Retinal pigment epithelial cell (primary cell): ENCODE measurements around the gene POLR1A.

Source experiments
- DNase-seq: peaks from one replicate; pipeline ENCODE4 v3.0.0-alpha.2; 2010; ENCODE audit warnings: low read depth
- H3K4me3 ChIP-seq: 2 replicates; pipeline ENCODE4 v1.5.1; 2011; ENCODE audit warnings: mild to moderate bottlenecking, low read length, control low read depth, moderate library complexity
- TF ChIP-seq, protein P1 (sequence below): conservative IDR thresholded peaks from 2 replicates; pipeline ENCODE4 v1.5.1; 2011; ENCODE audit warnings: low read depth, low read length, control low read depth, inconsistent platforms

POLR1A gene

GRCh38 chr2:86037795-86038192 is 67.9 kb downstream of the POLR1A start:
- DNase-seq, result no peak
- no peak overlapping the region for H3K4me3 ChIP-seq
- TF ChIP-seq, protein P1, sequence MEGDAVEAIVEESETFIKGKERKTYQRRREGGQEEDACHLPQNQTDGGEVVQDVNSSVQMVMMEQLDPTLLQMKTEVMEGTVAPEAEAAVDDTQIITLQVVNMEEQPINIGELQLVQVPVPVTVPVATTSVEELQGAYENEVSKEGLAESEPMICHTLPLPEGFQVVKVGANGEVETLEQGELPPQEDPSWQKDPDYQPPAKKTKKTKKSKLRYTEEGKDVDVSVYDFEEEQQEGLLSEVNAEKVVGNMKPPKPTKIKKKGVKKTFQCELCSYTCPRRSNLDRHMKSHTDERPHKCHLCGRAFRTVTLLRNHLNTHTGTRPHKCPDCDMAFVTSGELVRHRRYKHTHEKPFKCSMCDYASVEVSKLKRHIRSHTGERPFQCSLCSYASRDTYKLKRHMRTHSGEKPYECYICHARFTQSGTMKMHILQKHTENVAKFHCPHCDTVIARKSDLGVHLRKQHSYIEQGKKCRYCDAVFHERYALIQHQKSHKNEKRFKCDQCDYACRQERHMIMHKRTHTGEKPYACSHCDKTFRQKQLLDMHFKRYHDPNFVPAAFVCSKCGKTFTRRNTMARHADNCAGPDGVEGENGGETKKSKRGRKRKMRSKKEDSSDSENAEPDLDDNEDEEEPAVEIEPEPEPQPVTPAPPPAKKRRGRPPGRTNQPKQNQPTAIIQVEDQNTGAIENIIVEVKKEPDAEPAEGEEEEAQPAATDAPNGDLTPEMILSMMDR, result no peak

GRCh38 chr2:86037141-86037794 is 68.4 kb downstream of the POLR1A start:
- TF ChIP-seq, protein P1, result no peak
- no peak overlapping the region for H3K4me3 ChIP-seq
- DNase-seq, result no peak

GRCh38 chr2:86036669-86037138 is 69.0 kb downstream of the POLR1A start:
- DNase-seq, result no peak
- TF ChIP-seq, protein P1, result no peak
- no peak overlapping the region for H3K4me3 ChIP-seq

- DNase-seq, result no peak
- no peak overlapping the region for H3K4me3 ChIP-seq
- TF ChIP-seq, protein P1, result peak; percentile 31
Measured at GRCh38 chr2:86035883-86036668, 69.6 kb downstream of the POLR1A start.

DNA sequence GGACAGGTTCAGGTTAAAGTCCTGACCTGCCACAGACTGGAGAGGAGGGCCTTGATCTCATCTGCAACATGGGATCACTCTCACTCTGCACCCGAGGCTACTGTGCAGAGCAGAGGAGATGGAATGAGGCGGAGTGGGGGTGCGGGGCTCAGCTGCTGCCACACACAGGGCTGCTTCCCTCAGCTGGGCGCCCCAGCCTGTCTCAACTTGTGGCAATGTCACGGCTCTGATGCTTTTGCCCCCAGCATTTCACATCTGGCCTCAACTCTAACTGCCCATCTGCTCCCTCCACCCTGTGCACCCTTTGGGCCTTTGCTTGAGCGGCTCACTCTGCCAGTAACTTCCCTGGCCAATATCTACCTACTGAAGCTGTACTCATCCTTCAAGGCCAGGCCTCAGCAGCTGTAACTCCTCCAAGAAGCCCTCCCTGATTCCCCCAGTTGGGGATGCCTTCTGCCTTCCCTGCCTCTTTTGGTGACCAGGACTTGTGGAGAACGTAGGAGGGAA is 70.3 kb downstream of the POLR1A start:
- no peak overlapping the region for H3K4me3 ChIP-seq
- no peak for DNase-seq
- TF ChIP-seq, protein P1, result no peak

DNA sequence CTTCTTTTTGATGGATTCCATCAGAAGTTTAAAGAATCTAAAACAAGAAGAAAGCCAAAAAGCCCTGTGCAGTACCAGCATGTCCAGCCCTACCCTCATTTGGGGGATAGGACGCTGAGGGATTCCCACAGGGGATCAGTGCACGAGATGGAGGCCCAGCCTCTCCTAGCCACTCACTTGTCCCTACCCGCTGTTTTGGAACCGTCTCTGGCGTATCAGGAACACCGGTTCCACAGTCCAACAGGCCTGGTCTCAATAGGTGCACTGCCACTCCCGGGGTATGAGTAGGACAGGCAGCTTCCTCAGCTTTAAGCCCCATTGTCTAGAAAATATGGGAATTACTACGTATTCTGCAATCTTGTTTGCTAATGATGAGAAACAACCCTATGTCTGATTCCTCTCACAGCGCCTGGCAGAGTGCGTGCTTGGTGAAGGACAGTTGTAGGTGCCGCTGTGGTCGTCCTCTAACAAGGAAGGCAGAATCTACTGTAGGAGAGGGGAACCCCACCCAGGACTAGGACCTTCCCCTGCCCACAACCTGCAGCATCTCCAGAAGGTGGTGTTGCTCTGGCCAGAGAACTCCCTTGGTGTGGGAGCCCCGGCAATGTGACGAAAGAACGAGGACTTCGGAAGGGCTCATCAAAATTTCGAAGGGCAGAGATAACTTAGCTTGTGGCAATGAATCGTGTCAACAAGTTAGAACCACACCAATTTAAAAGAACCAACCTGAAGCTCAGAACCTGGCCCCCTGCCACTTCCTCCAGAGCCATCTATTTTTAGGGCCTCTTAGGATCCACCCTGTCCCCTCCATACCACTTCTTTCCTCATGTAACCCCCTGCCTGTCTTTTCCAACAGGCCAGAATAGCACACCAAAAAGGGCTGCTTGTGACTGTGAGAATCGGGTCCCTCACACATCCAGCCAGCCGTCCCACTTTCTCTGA is 71.7 kb downstream of the POLR1A start:
- H3K4me3 ChIP-seq, result no peak overlapping the region
- TF ChIP-seq, protein P1, result no peak
- DNase-seq, result no peak
